T-helper 1 cell treated with Interleukin-12 subunit alpha and Interleukin-12 subunit beta and Interleukin-4 antibody, amounts not matched to agents 30 μg/mL and 1 μg/mL, for 36 hours (primary cell): ENCODE data around the gene PIK3C2G.

ENCODE experiments used
- H3K27ac Mint-ChIP-seq: one replicate; pipeline ENCODE4 v1.8.0; 2021; ENCODE audit warnings: mild to moderate bottlenecking, mixed read lengths
- H3K27me3 Mint-ChIP-seq: one replicate; pipeline ENCODE4 v1.8.0; 2021; ENCODE audit warnings: low read depth, mixed read lengths
- H3K36me3 Mint-ChIP-seq: one replicate; pipeline ENCODE4 v1.8.0; 2021; ENCODE audit warnings: low read depth, mixed read lengths
- H3K4me1 Mint-ChIP-seq: one replicate; pipeline ENCODE4 v1.8.0; 2021; ENCODE audit warnings: low read depth, mixed read lengths
- H3K4me3 Mint-ChIP-seq: one replicate; pipeline ENCODE4 v1.8.0; 2021; ENCODE audit warnings: mild to moderate bottlenecking, moderate library complexity, mixed read lengths
- H3K9me3 Mint-ChIP-seq: one replicate; pipeline ENCODE4 v1.8.0; 2021; ENCODE audit warnings: mixed read lengths

The PIK3C2G gene

DNA sequence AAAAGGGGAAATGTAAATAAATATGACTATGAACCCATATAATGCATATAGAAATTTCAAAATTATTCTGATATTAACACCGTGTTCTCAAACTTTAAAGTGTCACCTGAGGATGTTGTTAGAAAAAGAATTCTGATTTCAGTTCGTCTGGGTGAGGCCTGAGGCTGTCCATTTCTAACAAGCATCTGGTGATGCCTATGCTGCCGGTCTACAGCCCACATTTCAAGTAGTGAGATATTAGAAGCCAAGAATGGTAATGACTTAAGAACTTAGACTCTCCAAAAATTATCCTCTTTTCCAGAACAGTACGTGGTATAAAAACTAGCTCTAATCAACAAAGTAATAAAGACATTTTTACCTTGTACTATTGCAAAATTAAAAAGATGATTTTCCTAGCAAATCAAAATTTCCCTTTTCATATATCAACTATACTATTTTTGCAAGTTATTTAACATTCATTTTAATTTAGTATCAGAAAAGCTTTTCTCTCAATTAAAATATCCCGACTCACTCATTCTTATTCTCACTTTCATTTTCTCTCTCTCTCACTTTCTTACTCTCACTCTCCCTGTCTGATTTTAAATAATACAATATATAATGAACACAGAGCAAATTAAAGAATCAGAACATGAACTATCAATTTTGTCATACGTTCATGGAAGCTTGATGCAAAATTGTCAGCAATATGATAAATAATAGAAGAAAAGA, 35.0 kb downstream of the PIK3C2G start:
- no peak overlapping the region for H3K4me3 Mint-ChIP-seq
- H3K27me3 Mint-ChIP-seq, result no peaks in the 10 kb centered on the region
- H3K36me3 Mint-ChIP-seq, result no peaks in the 10 kb centered on the region
- H3K4me1 Mint-ChIP-seq, result no peaks in the 10 kb centered on the region
- H3K9me3 Mint-ChIP-seq, result peaks cover 7% of the 10 kb centered on the region
- no peak overlapping the region for H3K27ac Mint-ChIP-seq

- no peak overlapping the region for H3K27ac Mint-ChIP-seq
- peaks cover 12% of the 10 kb centered on the region for H3K9me3 Mint-ChIP-seq
- no peak overlapping the region for H3K4me3 Mint-ChIP-seq
- H3K27me3 Mint-ChIP-seq, result no peaks in the 10 kb centered on the region
- no peaks in the 10 kb centered on the region for H3K4me1 Mint-ChIP-seq
- H3K36me3 Mint-ChIP-seq, result no peaks in the 10 kb centered on the region
Observed at GRCh38 chr12:18296909-18297280, 35.6 kb downstream of the PIK3C2G start.

GRCh38 chr12:18297902-18298301, 36.6 kb downstream of the PIK3C2G start:
- H3K27me3 Mint-ChIP-seq, result no peaks in the 10 kb centered on the region
- H3K36me3 Mint-ChIP-seq, result no peaks in the 10 kb centered on the region
- no peaks in the 10 kb centered on the region for H3K4me1 Mint-ChIP-seq
- H3K27ac Mint-ChIP-seq, result no peak overlapping the region
- no peak overlapping the region for H3K4me3 Mint-ChIP-seq
- H3K9me3 Mint-ChIP-seq, result peaks cover 14% of the 10 kb centered on the region

GRCh38 chr12:18302809-18303430, 41.6 kb downstream of the PIK3C2G start:
- H3K4me1 Mint-ChIP-seq, result no peaks in the 10 kb centered on the region
- no peak overlapping the region for H3K4me3 Mint-ChIP-seq
- H3K9me3 Mint-ChIP-seq, result peaks cover 19% of the 10 kb centered on the region
- no peaks in the 10 kb centered on the region for H3K36me3 Mint-ChIP-seq
- H3K27ac Mint-ChIP-seq, result no peak overlapping the region
- H3K27me3 Mint-ChIP-seq, result no peaks in the 10 kb centered on the region

- H3K9me3 Mint-ChIP-seq, result peaks cover 19% of the 10 kb centered on the region
- no peaks in the 10 kb centered on the region for H3K27me3 Mint-ChIP-seq
- H3K36me3 Mint-ChIP-seq, result no peaks in the 10 kb centered on the region
- no peak overlapping the region for H3K27ac Mint-ChIP-seq
- H3K4me3 Mint-ChIP-seq, result no peak overlapping the region
- no peaks in the 10 kb centered on the region for H3K4me1 Mint-ChIP-seq
Observed at GRCh38 chr12:18304609-18305008, 43.3 kb downstream of the PIK3C2G start.

DNA sequence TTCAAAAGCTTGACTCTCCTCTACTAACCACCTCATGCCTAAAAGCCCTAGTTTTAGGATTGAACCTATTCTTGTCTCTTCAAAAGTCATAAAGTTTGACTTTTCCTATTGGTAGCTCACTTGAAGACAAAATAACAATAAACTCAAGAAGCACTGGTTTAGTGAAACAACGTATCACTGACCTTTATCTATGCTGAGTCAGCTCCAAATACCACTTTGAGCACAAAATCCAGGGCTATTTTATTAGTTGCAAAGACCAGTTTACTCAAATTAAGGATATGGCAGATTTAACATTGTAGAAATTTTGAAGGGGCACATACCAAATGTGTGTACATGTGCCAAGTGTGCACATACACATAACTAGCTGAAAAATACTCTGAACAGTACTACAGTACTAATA, 45.0 kb downstream of the PIK3C2G start:
- no peaks in the 10 kb centered on the region for H3K4me1 Mint-ChIP-seq
- no peak overlapping the region for H3K4me3 Mint-ChIP-seq
- peaks cover 12% of the 10 kb centered on the region for H3K9me3 Mint-ChIP-seq
- no peak overlapping the region for H3K27ac Mint-ChIP-seq
- H3K36me3 Mint-ChIP-seq, result no peaks in the 10 kb centered on the region
- no peaks in the 10 kb centered on the region for H3K27me3 Mint-ChIP-seq

DNA sequence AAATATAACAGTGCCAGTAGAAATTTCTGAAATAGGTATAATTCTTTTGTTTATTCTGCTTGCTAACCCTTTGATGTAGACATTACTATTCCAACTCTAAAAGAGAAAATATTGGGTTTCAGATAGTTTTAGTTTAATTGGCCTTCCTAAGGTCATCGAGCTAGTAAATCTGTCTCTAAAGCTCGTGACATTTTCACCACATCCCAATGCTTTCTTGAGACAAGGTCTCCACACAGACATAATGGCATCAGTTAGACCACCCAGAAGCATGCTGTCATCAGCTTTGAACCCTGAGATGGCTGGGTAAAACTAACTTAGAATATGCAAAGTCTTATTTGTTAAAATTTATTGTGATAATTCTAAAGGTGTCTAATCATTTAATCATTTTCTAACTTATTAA, 52.0 kb downstream of the PIK3C2G start:
- Mint-ChIP-seq H3K4me3 (no peak overlapping the region), H3K27ac (no peak overlapping the region), H3K4me1 (no peaks in the 10 kb centered on the region), H3K27me3 (no peaks in the 10 kb centered on the region), H3K9me3 (no peaks in the 10 kb centered on the region), H3K36me3 (no peaks in the 10 kb centered on the region)

DNA sequence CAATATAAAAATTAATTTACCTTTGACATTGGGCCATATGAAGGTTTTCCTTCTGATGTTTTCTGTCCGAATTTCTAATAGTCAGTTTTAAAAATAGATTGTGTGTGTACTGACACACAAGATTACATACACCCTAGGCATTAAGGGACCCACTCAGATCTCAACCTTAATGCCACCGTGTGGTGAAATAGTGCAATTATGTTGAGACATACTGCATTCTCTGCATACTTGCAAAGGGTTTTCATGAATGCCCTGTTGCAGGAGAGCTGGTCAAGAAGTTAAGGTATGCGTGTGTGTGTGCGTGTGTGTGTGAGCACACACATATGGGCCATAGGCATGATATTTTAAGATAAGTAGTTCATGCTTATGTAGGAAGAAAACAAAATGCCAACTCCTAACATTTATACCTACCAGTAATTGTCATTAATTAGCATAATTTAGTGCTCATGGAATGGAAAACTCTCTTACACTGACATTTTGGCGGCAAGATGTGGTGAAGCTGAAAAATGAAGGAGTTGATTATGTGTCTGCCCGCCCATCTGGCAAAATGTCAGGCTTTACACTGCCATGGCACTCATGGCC, 58.8 kb downstream of the PIK3C2G start:
- H3K36me3 Mint-ChIP-seq, result no peaks in the 10 kb centered on the region

DNA sequence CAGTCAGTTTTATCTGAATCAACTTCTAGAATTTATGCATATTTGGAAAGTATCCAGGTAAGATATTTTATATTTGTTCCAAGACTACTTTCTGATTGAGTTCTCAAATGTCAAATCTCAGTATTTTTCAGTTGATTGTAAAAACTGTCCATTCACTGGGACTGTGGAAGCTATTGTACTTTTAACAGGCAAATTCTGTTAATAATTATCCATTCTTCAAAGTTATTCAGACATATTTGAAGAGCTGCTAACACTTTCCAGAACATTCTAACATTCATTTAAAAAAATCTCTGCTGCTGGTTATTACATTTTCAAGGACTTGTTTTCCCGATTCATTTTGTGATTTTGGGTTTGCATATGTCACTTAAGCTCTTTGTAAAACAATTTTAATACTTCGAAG, 59.7 kb downstream of the PIK3C2G start:
- Mint-ChIP-seq H3K27me3 (no peaks in the 10 kb centered on the region), H3K36me3 (no peaks in the 10 kb centered on the region), H3K27ac (no peak overlapping the region), H3K9me3 (no peaks in the 10 kb centered on the region), H3K4me3 (no peak overlapping the region), H3K4me1 (no peaks in the 10 kb centered on the region)

More for the DNA sequence above, 58.8 kb downstream of the PIK3C2G start:
- no peak overlapping the region for H3K27ac Mint-ChIP-seq
- no peak overlapping the region for H3K4me3 Mint-ChIP-seq
- no peaks in the 10 kb centered on the region for H3K4me1 Mint-ChIP-seq
- no peaks in the 10 kb centered on the region for H3K9me3 Mint-ChIP-seq
- H3K27me3 Mint-ChIP-seq, result no peaks in the 10 kb centered on the region

DNA sequence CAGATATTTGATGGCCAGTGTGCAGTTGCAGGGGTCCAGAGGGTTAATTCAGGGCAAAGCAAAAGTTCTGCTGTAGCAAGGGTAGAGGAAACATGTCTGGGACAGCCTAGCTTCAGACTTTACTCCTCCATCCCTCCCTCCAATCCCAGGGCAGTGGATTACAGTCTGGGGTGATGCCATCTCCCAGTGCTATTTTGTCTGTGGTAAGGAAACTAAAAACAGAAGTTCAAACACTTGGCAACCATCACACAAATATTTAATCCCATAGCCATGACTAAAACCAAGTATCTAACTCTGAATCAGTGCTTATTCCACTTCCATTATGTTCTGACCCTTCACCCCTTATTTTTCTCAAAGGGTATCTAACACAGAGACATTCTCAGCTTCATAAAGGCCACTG, 61.8 kb downstream of the PIK3C2G start:
- no peaks in the 10 kb centered on the region for H3K27me3 Mint-ChIP-seq
- no peaks in the 10 kb centered on the region for H3K36me3 Mint-ChIP-seq
- H3K4me3 Mint-ChIP-seq, result no peak overlapping the region
- H3K9me3 Mint-ChIP-seq, result no peaks in the 10 kb centered on the region
- H3K27ac Mint-ChIP-seq, result no peak overlapping the region
- H3K4me1 Mint-ChIP-seq, result no peaks in the 10 kb centered on the region

- no peaks in the 10 kb centered on the region for H3K27me3 Mint-ChIP-seq
- H3K4me1 Mint-ChIP-seq, result no peaks in the 10 kb centered on the region
- no peaks in the 10 kb centered on the region for H3K9me3 Mint-ChIP-seq
- H3K4me3 Mint-ChIP-seq, result no peak overlapping the region
- no peaks in the 10 kb centered on the region for H3K36me3 Mint-ChIP-seq
- no peak overlapping the region for H3K27ac Mint-ChIP-seq
Observed at GRCh38 chr12:18327036-18327435, 65.7 kb downstream of the PIK3C2G start.

- H3K4me3 Mint-ChIP-seq, result no peak overlapping the region
- no peaks in the 10 kb centered on the region for H3K36me3 Mint-ChIP-seq
- H3K27me3 Mint-ChIP-seq, result no peaks in the 10 kb centered on the region
- no peaks in the 10 kb centered on the region for H3K4me1 Mint-ChIP-seq
- H3K27ac Mint-ChIP-seq, result no peak overlapping the region
- no peaks in the 10 kb centered on the region for H3K9me3 Mint-ChIP-seq
Observed at GRCh38 chr12:18332173-18332572, 70.9 kb downstream of the PIK3C2G start.

DNA sequence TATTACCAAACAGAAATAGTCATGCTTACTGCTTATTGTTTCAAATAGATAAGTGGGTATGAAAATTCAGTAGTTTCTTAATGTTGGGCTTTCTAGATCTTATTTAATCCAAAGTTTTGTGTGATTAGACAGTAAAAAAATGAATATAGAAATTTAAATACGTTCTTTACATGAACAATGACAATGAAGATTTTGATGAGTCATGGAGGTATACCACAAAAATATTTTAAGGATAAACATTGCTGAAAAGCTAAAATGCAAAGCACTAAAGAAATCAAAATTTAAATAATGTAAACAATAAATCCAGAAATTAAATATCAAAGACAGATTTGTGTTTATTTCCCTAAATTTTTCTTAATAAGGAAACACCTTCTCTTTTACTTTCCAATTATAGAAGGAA, 78.3 kb downstream of the PIK3C2G start:
- Mint-ChIP-seq H3K9me3 (no peaks in the 10 kb centered on the region), H3K4me3 (no peak overlapping the region), H3K4me1 (no peaks in the 10 kb centered on the region), H3K27me3 (no peaks in the 10 kb centered on the region), H3K36me3 (no peaks in the 10 kb centered on the region), H3K27ac (no peak overlapping the region)

GRCh38 chr12:18340186-18340585, 78.9 kb downstream of the PIK3C2G start:
- Mint-ChIP-seq H3K4me1 (no peaks in the 10 kb centered on the region), H3K4me3 (no peak overlapping the region), H3K27ac (no peak overlapping the region), H3K9me3 (no peaks in the 10 kb centered on the region), H3K36me3 (no peaks in the 10 kb centered on the region), H3K27me3 (no peaks in the 10 kb centered on the region)

- Mint-ChIP-seq H3K4me3 (no peak overlapping the region), H3K36me3 (no peaks in the 10 kb centered on the region), H3K4me1 (no peaks in the 10 kb centered on the region), H3K27me3 (no peaks in the 10 kb centered on the region), H3K9me3 (no peaks in the 10 kb centered on the region), H3K27ac (no peak overlapping the region)
Observed at GRCh38 chr12:18340786-18341185, 79.5 kb downstream of the PIK3C2G start.
